Measurements from ENCODE around the gene NINJ2. TPM values are rescaled to one million over a fixed set of nuclear protein-coding genes. Genes with fewer than 3 reads are reported as not detected.

The NINJ2 gene
- total RNA-seq, 2 donors from 2014 or later: 2.1 to 4.2 TPM

GRCh38 chr12:517538-517937 is 145.7 kb downstream of the NINJ2 start:
- no peaks in the 10 kb centered on the region for H3K9me3 ChIP-seq
- intact Hi-C loops (cut with DNase I): no loop called here
- H3K4me1 ChIP-seq: no peaks in the 10 kb centered on the region
- no peak overlapping the region for H3K27ac ChIP-seq
- no peak overlapping the region for H3K4me3 ChIP-seq
- H3K9ac ChIP-seq (ENCODE audit: low read depth in 2 of 2, low read length in 2 of 2): no peak overlapping the region
- no peak for DNase-seq
- no peaks in the 10 kb centered on the region for H3K36me3 ChIP-seq
- H3K27me3 ChIP-seq: no peaks in the 10 kb centered on the region
- TF ChIP-seq CTCF (IDR thresholded peaks at IDR 0.05): no peak

Other genes with a start within 250 kb of the NINJ2 start
- gene B4GALNT3, start 203.5 kb downstream of the NINJ2 start, total RNA-seq: 10 to 100 TPM; 73.7 to 84.0 TPM
- 10 to 100 TPM; 81.8 to 85.8 TPM for gene WNK1, start 89.1 kb upstream of the NINJ2 start, total RNA-seq